Measurements from ENCODE around the gene SPTSSA.

- TF ChIP-seq CTCF (IDR thresholded peaks at IDR 0.05; ENCODE audit: low read length) (no peak), EZH2phosphoT487 (IDR thresholded peaks at IDR 0.05; ENCODE audit: low read length) (no peak), EZH2 (optimal IDR thresholded peaks at IDR 0.05; ENCODE audit: low read depth, low read length) (no peak)
Observed at GRCh38 chr14:34433957-34434356, 28.1 kb downstream of the SPTSSA start.

Measured in MM.1S (cell line).